GM21423 (cell line): ENCODE data around the gene TSGA10.
"Not testable (repeated sequence)": the region's sequence is repeated elsewhere in the genome, so short reads cannot be mapped to it uniquely, and the experiment has no call there.

Source experiments
- ATAC-seq: cut with Tn5 transposase; IDR thresholded peaks from one replicate; pipeline ENCODE4 v1.9.1; 2021; ENCODE audit warnings: mild to moderate bottlenecking, moderate library complexity; ENCODE audit not compliant: unreplicated experiment

The TSGA10 gene, protein sequence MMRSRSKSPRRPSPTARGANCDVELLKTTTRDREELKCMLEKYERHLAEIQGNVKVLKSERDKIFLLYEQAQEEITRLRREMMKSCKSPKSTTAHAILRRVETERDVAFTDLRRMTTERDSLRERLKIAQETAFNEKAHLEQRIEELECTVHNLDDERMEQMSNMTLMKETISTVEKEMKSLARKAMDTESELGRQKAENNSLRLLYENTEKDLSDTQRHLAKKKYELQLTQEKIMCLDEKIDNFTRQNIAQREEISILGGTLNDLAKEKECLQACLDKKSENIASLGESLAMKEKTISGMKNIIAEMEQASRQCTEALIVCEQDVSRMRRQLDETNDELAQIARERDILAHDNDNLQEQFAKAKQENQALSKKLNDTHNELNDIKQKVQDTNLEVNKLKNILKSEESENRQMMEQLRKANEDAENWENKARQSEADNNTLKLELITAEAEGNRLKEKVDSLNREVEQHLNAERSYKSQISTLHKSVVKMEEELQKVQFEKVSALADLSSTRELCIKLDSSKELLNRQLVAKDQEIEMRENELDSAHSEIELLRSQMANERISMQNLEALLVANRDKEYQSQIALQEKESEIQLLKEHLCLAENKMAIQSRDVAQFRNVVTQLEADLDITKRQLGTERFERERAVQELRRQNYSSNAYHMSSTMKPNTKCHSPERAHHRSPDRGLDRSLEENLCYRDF

DNA sequence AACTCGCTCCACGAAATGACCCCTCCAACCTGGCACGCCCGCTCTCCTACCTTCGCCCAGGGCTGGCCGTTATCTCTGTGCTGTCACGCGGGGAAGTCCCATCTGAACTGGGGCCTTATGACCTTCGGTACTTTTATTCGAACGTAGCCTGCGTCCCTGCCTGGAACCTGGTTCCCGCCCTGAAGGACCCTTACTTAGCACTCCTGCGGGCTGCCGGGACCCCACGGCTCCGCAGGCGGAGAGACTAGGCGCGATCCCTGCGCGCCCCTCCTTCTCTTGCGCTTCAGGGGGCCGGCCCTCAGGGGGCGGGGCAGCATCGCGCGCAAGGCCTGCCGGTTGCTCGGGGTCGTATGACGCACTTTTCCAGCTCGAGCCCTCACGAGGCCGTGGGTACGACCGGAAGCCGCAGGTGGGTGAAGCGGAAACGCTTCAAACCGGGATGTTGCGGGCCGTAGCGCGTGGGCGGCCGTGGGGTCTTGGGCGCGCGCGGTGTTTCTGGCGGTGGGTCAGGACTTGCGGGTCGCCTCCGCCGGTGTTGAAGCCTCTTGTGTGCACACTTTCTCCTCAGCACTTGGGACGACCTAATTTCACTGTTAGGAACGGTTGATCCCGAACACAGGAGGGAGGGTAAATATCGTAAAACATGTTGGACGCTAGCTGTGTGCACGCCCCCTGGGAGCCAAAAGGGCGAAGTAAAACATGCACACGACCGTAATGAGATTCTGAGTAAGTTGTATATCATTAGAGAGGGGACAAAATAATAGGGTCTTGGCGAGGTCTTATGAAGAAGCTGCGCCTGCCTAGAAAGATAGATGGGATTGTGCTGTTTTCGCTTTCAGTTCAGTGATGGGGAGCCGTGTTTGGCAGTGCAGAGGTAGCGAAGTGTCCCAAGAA is at the start of gene TSGA10, which contains the start of gene LIPT1:
TSGA10 (minus strand) TSS at position 300 of the 894 bp plus-strand sequence. CDS start 45,503 bp downstream, outside the sequence.
LIPT1 (plus strand) TSS at position 325 of the 894 bp plus-strand sequence. CDS start 6,991 bp downstream, outside the sequence.
- ATAC-seq = peak; percentile 92

GRCh38 chr2:99201959-99202678 is 47.4 kb upstream of the TSGA10 start:
- no peak for ATAC-seq

- no peak for ATAC-seq
Observed at GRCh38 chr2:99200076-99200800, 45.5 kb upstream of the TSGA10 start.

DNA sequence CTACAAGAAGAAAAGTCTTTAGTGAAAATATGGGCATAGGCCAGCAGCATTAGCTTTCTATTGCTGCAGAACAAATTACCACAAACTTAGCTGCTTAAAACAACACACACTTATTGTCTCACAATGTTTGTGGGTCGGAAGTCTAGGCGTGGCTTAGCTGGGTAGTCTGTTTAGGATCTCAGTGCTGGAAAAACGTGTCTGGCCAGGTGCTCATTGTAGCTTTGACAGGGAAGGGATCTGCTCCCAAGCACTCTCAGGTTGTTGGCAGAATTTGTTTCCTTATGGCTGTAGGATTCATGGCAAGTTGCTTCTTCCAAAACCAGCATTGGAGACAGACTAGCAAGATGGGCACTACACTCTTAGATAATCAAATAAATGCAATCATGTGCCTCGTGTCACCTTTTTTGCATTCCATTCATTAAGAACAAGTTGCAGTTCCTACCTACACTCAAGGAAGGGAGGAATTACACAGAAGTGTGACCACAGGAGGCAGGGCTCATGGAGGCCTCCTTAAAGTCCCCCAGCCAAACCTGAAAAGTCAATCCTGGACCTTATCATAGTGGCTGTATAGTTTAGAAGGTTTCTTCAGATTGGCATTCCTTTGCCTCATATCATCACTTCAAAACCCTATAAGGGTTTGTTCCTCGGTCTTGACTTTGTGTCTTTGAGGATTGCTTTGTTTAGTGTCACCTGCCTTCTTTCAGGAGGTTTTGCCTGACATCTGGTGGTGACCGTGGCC is 43.5 kb upstream of the TSGA10 start:
- no peak for ATAC-seq

GRCh38 chr2:99192364-99192763 is 37.6 kb upstream of the TSGA10 start:
- not testable (repeated sequence) for ATAC-seq

DNA sequence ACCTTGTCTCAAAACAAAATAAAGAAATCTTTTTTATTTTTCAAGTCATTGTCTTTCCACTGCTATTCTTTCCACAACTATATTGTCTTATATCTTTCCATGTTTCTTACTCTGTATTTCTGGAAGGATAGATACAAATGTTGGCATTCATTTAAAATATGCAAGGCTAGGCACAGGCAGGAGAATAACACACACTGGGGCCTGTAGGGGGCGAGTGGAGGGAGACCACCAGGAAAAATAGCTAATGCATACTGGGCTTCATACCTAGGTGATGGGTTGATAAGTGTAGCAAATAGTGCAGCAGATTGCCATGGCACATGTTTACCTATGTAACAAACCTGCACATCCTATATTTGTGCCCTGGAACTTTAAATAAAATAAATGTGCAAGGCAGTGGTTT is 35.8 kb upstream of the TSGA10 start:
- no peak for ATAC-seq

- no peak for ATAC-seq
Observed at GRCh38 chr2:99188357-99188756, 33.6 kb upstream of the TSGA10 start.

GRCh38 chr2:99187011-99187410 is 32.3 kb upstream of the TSGA10 start:
- no peak for ATAC-seq

GRCh38 chr2:99184811-99185210 is 30.1 kb upstream of the TSGA10 start:
- ATAC-seq = no peak

DNA sequence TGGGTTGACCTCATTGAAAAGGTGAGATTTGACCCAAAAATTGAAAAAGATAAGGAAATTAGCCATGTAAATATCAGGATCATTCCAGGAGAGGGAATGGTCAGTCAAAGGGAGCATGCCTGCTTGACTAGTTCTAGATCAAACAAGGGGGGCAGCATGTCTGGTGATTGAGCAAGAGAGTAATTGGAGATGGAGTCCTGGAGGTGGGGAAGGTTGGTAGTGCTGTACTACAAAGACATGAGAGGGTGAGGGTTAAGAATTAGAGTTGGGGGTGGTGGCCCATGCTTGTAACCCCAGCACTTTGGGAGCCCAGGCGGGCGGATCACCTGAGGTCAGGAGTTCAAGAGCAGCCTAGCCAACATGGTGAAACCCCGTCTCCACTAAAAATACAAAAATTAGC is 28.3 kb upstream of the TSGA10 start:
- no peak for ATAC-seq

DNA sequence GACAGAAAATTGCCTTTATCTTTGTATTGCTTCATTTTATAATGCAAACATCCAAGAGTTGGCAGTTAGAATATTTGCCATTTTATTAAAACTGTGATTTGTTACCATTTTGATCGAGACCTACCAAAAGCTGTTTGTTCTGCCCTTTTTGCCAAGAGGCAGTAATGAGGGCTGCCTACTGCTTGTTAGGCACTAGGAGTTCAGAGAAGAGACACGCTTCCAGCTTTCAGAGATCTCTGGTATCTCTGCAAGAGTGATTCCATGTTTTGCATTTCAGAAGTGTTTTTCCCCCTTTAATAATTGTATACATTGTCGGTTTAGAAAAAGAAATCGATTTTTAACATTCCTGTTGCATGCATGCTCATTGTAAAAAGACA is 26.9 kb upstream of the TSGA10 start:
- ATAC-seq = no peak

- peak; percentile 93 for ATAC-seq
Observed at GRCh38 chr2:99180755-99181623, 26.2 kb upstream of the TSGA10 start, which contains the start of the genes MITD1 and MRPL30. Gene MITD1 (minus strand): TSS chr2:99181058. CDS start chr2:99180981, 77 bp downstream. Gene MRPL30 (plus strand): TSS chr2:99181184. CDS start chr2:99186204, 5,020 bp downstream.

DNA sequence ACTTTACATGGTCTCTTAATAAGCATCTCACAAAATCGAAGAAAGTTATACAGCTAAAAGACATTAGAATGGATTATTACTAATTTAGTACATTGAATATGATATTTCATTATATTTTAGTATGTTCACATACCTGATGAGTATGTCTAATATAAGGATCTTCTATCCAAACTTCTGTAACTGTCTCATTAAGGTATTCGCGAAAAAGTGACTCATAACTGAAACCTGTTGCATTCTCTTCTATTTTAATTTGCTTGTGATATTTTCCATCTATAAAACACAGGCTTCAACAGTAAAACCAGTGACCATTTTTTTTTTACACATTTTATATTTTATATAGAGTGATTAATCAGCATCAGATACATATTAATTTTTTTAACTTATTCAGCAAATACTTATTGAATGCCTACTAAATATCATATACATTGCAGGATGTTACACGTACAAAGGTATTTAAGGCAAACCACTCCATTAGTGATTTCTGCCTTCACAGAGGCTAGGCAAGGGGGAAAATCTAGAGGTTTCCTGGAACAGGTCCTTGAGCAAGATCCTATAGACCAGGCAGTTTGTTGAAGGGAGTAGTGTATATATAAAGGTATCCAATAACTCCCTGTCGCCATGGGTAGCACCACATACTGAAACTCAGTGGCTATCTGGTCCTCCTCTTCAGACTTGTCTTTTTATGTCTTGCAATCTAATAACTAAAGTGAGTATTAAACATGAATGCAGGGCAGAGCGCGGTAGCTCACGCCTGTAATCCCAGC is 16.8 kb upstream of the TSGA10 start:
- no peak for ATAC-seq

- ATAC-seq = no peak
Observed at GRCh38 chr2:99169534-99169933, 14.8 kb upstream of the TSGA10 start.

DNA sequence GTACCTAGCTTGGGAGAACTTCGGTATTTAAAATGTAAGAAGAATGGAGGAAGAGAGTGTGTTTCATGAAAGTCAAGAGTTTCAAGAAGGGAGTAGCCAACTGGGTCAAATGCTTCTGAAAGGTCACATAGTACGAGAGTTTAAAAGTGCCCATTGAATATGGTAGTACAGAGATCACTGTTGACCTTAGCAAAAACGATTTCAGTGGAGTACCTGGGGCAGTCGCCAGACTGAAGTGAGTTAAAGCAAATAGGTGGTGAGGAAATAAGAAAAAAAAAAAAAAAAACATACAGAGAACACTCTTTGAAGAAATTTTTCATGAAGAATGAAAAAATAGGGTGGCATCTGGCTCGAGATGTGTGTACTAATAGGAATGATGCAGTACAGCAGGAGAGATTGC is 11.5 kb upstream of the TSGA10 start:
- no peak for ATAC-seq

GRCh38 chr2:99159594-99159993 is 4.9 kb upstream of the TSGA10 start:
- ATAC-seq = no peak

- no peak for ATAC-seq
Observed at GRCh38 chr2:99158599-99158998, 3.9 kb upstream of the TSGA10 start.
